ENCODE results near the gene MAP3K2. TPM values are rescaled to one million over a fixed set of nuclear protein-coding genes. Genes with fewer than 3 reads are reported as not detected.

MAP3K2 gene
- total RNA-seq, 2 experiments from 2014 or later: 55.7 to 58.5 TPM

- ATAC-seq: no peak
- ChIA-PET POLR2A (no interaction called here), CTCF (interaction anchor here (0.8 kb wide), 1 partner anchor 9 kb away, joined by 3 read pairs; the partner anchor contains the start of gene ERCC3)
- DNase-seq: no peak
- H3K4me3 Mint-ChIP-seq: no peak overlapping the region
- H3K4me1 Mint-ChIP-seq (ENCODE audit: low read depth): no peaks in the 10 kb centered on the region
- no peaks in the 10 kb centered on the region for H3K9me3 Mint-ChIP-seq (ENCODE audit: insufficient read depth)
- no peak overlapping the region for H3K27ac Mint-ChIP-seq
- H3K27me3 Mint-ChIP-seq (ENCODE audit: low read depth): no peaks in the 10 kb centered on the region
- peaks cover 17% of the 10 kb centered on the region for H3K36me3 Mint-ChIP-seq (ENCODE audit: low read depth)
Observed at GRCh38 chr2:127302168-127302567, 85.6 kb downstream of the MAP3K2 start.

- H3K36me3 Mint-ChIP-seq (ENCODE audit: low read depth): peaks cover 44% of the 10 kb centered on the region
- ATAC-seq: peak; percentile 98
Observed at GRCh38 chr2:127293748-127294562, 93.8 kb downstream of the MAP3K2 start, which contains the start of gene ERCC3. Gene ERCC3 (minus strand): TSS chr2:127294144. CDS start chr2:127294081, 63 bp downstream.

DNA sequence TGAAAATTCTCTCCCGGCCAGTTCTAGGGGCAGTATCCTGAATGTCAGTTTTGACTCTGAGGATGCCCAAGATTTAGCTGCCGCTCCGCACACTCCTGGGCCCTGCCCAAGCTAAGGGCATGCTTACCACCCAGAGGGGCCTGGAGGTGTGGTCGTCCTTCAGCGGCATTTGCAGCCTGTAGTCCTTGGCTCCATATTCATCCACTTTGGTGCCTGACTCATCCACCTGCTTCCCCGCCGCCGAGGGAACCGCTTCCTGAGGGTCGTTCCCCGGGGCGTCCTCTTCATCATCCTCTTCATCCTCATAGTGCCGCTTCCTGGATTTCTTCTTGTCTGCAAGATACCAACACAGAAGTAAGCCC lies 94.4 kb downstream of the MAP3K2 start:
- Mint-ChIP-seq H3K9me3 (ENCODE audit: insufficient read depth) (no peaks in the 10 kb centered on the region), H3K27ac (peak overlapping the region; percentile 98), H3K27me3 (ENCODE audit: low read depth) (no peaks in the 10 kb centered on the region), H3K4me3 (peak overlapping the region; percentile 99), H3K36me3 (ENCODE audit: low read depth) (peaks cover 50% of the 10 kb centered on the region), H3K4me1 (ENCODE audit: low read depth) (peaks cover 28% of the 10 kb centered on the region)
- peak; percentile 5 for ATAC-seq
- CTCF ChIA-PET: interaction anchor here (1.0 to 2.6 kb wide), 4 partner anchors 9 to 186 kb away, joined by 3 to 15 read pairs (median 4); no protein-coding TSS in a partner anchor
- POLR2A ChIA-PET: interaction anchor here (0.7 to 2.1 kb wide), 14 partner anchors 11 to 345 kb away, joined by 3 to 14 read pairs (median 4); partner anchors contain the start of gene MAP3K2
- DNase-seq: no peak

More at GRCh38 chr2:127293748-127294562, 93.8 kb downstream of the MAP3K2 start, which contains the start of gene ERCC3:
- H3K27ac Mint-ChIP-seq: peak within 1 kb of the TSS; percentile 98
- POLR2A ChIA-PET: interaction anchor here (0.5 to 2.1 kb wide), 21 partner anchors 12 to 1424 kb away, joined by 3 to 14 read pairs (median 4); partner anchors contain the start of gene MAP3K2
- DNase-seq: peak; percentile 90
- H3K9me3 Mint-ChIP-seq (ENCODE audit: insufficient read depth): no peaks in the 10 kb centered on the region
- CTCF ChIA-PET: interaction anchor here (0.9 to 2.6 kb wide), 5 partner anchors 8 to 185 kb away, joined by 3 to 15 read pairs (median 3); no protein-coding TSS in a partner anchor
- H3K4me1 Mint-ChIP-seq (ENCODE audit: low read depth): peaks cover 28% of the 10 kb centered on the region
- no peaks in the 10 kb centered on the region for H3K27me3 Mint-ChIP-seq (ENCODE audit: low read depth)
- peak within 1 kb of the TSS; percentile 99 for H3K4me3 Mint-ChIP-seq

DNA sequence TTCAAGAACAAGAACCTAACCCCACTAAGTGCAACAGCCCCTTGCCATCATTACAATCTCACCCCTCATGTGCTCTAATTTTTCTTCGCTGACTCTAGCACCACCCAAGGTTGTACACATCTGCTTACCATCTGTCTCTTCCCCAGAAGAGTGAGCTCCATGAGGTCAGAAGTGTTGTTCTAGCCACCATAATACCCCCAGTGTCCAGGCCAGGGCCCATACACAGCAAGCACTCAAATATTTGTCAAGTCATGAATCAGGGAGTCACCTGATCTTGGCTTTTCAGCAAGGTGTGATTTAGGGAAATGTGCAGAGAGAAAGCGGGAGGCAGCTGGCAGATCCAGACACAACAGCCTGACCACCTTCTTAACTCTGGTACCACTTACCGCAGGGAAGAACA lies 99.5 kb downstream of the MAP3K2 start:
- ATAC-seq: no peak
- no peak for DNase-seq
- Mint-ChIP-seq H3K9me3 (ENCODE audit: insufficient read depth) (no peaks in the 10 kb centered on the region), H3K4me1 (ENCODE audit: low read depth) (peaks cover 20% of the 10 kb centered on the region), H3K4me3 (no peak overlapping the region), H3K27ac (no peak overlapping the region), H3K36me3 (ENCODE audit: low read depth) (peaks cover 84% of the 10 kb centered on the region), H3K27me3 (ENCODE audit: low read depth) (no peaks in the 10 kb centered on the region)
- POLR2A ChIA-PET: no interaction called here
- CTCF ChIA-PET: interaction anchor here (2.0 kb wide), 1 partner anchor 191 kb away, joined by 5 read pairs; no protein-coding TSS in a partner anchor

DNA sequence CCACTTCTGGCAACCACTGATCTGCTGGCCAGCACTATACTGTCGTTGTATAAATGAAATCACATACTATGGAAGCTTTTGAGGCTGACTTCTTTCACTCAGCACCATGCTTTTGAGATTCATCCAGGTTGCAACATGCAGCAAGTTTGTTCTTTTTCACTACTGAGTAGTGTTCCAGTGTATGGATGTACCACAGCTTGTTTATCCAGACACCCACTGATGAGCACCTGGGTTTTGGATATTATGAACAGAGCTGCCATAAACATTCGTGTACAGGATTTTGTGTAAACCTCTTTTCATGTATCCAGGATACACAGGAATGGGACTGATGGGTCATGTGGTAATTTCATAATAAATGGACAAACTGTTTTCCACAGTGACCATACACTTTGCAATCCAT lies 104.5 kb downstream of the MAP3K2 start:
- ATAC-seq (no peak), DNase-seq (no peak)
- Mint-ChIP-seq H3K9me3 (ENCODE audit: insufficient read depth) (no peaks in the 10 kb centered on the region), H3K4me1 (ENCODE audit: low read depth) (peaks cover 14% of the 10 kb centered on the region), H3K27ac (no peak overlapping the region), H3K27me3 (ENCODE audit: low read depth) (no peaks in the 10 kb centered on the region), H3K4me3 (no peak overlapping the region), H3K36me3 (ENCODE audit: low read depth) (peaks cover 81% of the 10 kb centered on the region)
- CTCF ChIA-PET: no interaction called here
- POLR2A ChIA-PET: interaction anchor here (4.2 kb wide), 1 partner anchor 10 kb away, joined by 13 read pairs; the partner anchor contains the start of gene ERCC3

DNA sequence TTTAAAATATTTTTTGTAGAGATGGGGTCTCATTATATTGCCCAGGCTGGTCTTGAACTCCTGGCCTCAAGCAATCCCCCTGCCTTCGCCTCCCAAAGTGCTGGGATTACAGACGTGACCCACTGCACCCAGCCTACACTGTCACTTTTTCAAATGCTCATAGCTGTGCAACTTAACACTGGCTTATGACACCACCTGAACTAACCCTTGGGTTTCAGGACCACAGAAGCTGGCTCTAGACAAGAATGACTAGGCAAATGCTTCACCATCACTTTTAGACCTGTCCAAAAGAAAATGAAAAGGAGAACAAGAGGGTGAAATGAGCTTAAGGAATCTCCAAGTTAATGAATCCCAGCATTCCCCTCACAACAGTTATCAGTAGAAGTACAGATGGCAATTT lies 107.1 kb downstream of the MAP3K2 start:
- no peak for DNase-seq
- Mint-ChIP-seq H3K36me3 (ENCODE audit: low read depth) (peaks cover 79% of the 10 kb centered on the region), H3K9me3 (ENCODE audit: insufficient read depth) (no peaks in the 10 kb centered on the region), H3K4me1 (ENCODE audit: low read depth) (peaks cover 14% of the 10 kb centered on the region), H3K4me3 (no peak overlapping the region), H3K27ac (no peak overlapping the region), H3K27me3 (ENCODE audit: low read depth) (no peaks in the 10 kb centered on the region)
- ChIA-PET CTCF (no interaction called here), POLR2A (interaction anchor here (0.9 to 4.2 kb wide), 2 partner anchors 9 to 13 kb away, joined by 3 to 13 read pairs; partner anchors contain the start of gene ERCC3)
- no peak for ATAC-seq

DNA sequence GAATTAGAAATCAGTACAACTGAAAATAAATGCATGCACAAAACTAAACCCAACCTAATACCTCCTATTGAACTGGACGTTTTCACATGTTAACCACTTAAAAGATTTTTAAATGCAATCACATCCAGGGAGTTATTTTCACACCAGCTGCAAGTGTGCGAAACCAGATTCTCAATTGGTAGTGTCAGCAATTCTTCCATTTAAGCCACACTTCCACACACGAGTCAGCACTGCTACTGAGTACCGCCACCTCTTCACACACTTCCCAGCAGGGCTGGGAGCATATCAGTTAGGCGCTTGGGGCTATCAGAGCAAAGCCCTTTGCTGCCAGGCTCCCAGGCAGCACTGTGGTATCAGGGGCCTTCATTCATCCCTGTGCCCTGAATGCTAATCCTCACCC lies 108.0 kb downstream of the MAP3K2 start:
- Mint-ChIP-seq H3K36me3 (ENCODE audit: low read depth) (peaks cover 79% of the 10 kb centered on the region), H3K27ac (no peak overlapping the region), H3K4me1 (ENCODE audit: low read depth) (peaks cover 16% of the 10 kb centered on the region), H3K27me3 (ENCODE audit: low read depth) (no peaks in the 10 kb centered on the region), H3K9me3 (ENCODE audit: insufficient read depth) (no peaks in the 10 kb centered on the region), H3K4me3 (no peak overlapping the region)
- no peak for DNase-seq
- ChIA-PET CTCF (no interaction called here), POLR2A (interaction anchor here (0.9 kb wide), 1 partner anchor 10 kb away, joined by 3 read pairs; no protein-coding TSS in a partner anchor)
- no peak for ATAC-seq

DNA sequence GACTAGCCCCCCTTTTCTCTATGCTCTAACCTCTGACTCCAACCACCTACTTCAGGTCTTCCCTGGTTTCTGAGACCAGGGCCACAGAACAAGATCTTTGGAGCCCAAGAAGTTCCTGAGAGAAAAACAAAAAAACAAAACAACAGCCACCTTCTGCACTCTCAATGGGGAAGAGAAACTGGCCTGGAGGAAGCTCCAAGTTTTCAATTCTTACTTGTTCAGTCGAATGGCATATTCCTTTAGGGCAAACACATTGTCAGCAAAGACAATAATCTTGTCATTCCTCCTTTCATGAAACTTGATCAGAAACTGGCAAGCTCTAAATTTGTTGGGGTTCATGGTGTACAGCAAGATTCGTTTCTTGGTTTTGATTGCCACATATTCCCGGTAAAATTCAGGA lies 108.8 kb downstream of the MAP3K2 start:
- H3K4me1 Mint-ChIP-seq (ENCODE audit: low read depth): peaks cover 15% of the 10 kb centered on the region
- H3K27me3 Mint-ChIP-seq (ENCODE audit: low read depth): no peaks in the 10 kb centered on the region
- no peaks in the 10 kb centered on the region for H3K9me3 Mint-ChIP-seq (ENCODE audit: insufficient read depth)
- POLR2A ChIA-PET: interaction anchor here (1.0 kb wide), 1 partner anchor 15 kb away, joined by 8 read pairs; the partner anchor contains the start of gene ERCC3
- H3K27ac Mint-ChIP-seq: no peak overlapping the region
- H3K36me3 Mint-ChIP-seq (ENCODE audit: low read depth): peaks cover 74% of the 10 kb centered on the region
- H3K4me3 Mint-ChIP-seq: no peak overlapping the region
- DNase-seq (no peak), ATAC-seq (no peak)
- CTCF ChIA-PET: interaction anchor here (1.0 kb wide), 1 partner anchor 13 kb away, joined by 3 read pairs; no protein-coding TSS in a partner anchor

DNA sequence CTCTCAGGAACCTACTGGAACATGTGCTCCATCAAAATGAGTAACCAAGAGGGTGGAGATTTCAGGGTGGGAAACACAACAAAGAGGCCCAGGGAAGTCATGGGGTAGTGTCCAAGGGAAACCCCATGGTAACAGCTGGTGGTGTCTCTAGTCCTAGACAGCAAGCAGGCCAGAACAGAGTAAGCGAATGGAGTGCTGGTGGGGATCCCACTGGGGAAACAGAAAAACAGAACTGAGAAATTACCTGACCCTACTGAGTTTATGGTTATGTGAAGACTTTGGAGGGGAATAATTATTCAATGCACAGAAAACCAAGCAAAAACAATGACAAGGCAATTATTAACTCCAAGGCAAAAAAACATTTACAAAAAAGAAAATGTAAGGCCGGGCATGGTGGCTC lies 110.7 kb downstream of the MAP3K2 start:
- Mint-ChIP-seq H3K27ac (no peak overlapping the region), H3K4me1 (ENCODE audit: low read depth) (peaks cover 2% of the 10 kb centered on the region), H3K27me3 (ENCODE audit: low read depth) (no peaks in the 10 kb centered on the region), H3K4me3 (no peak overlapping the region), H3K9me3 (ENCODE audit: insufficient read depth) (no peaks in the 10 kb centered on the region), H3K36me3 (ENCODE audit: low read depth) (peaks cover 70% of the 10 kb centered on the region)
- POLR2A ChIA-PET: interaction anchor here (1.6 kb wide), 1 partner anchor 17 kb away, joined by 6 read pairs; the partner anchor contains the start of gene ERCC3
- DNase-seq (no peak), ATAC-seq (no peak)
- CTCF ChIA-PET: no interaction called here

- DNase-seq (no peak), ATAC-seq (no peak)
- no peak overlapping the region for H3K27ac Mint-ChIP-seq
- H3K27me3 Mint-ChIP-seq (ENCODE audit: low read depth): no peaks in the 10 kb centered on the region
- peaks cover 69% of the 10 kb centered on the region for H3K36me3 Mint-ChIP-seq (ENCODE audit: low read depth)
- CTCF ChIA-PET: no interaction called here
- no peaks in the 10 kb centered on the region for H3K9me3 Mint-ChIP-seq (ENCODE audit: insufficient read depth)
- POLR2A ChIA-PET: no interaction called here
- peaks cover 2% of the 10 kb centered on the region for H3K4me1 Mint-ChIP-seq (ENCODE audit: low read depth)
- no peak overlapping the region for H3K4me3 Mint-ChIP-seq
Observed at GRCh38 chr2:127275789-127276188, 112.0 kb downstream of the MAP3K2 start.

DNA sequence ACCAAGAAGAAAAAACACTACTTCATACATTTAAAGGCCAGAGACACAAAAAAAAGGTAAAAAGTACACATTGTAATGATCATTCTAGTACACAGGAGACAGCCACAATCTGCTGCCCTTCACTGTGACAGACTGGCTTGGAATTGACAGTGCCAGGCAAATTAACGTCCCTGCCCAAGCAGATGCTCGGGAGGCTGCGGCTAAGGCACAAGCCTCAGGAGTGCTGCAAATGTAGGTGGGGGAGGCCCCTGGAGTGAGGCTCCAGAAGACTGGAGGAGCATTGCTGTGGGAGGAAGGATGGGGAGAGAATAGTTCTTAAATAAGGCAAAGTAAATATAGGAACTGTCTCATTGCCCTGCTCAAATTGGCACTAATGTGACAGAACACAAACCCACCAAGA lies 112.4 kb downstream of the MAP3K2 start:
- ChIA-PET POLR2A (interaction anchor here (0.6 kb wide), 1 partner anchor 129 kb away, joined by 3 read pairs; no protein-coding TSS in a partner anchor), CTCF (no interaction called here)
- H3K27ac Mint-ChIP-seq: no peak overlapping the region
- peaks cover 71% of the 10 kb centered on the region for H3K36me3 Mint-ChIP-seq (ENCODE audit: low read depth)
- ATAC-seq (no peak), DNase-seq (no peak)
- no peak overlapping the region for H3K4me3 Mint-ChIP-seq
- H3K4me1 Mint-ChIP-seq (ENCODE audit: low read depth): peaks cover 2% of the 10 kb centered on the region
- H3K27me3 Mint-ChIP-seq (ENCODE audit: low read depth): no peaks in the 10 kb centered on the region
- no peaks in the 10 kb centered on the region for H3K9me3 Mint-ChIP-seq (ENCODE audit: insufficient read depth)

DNA sequence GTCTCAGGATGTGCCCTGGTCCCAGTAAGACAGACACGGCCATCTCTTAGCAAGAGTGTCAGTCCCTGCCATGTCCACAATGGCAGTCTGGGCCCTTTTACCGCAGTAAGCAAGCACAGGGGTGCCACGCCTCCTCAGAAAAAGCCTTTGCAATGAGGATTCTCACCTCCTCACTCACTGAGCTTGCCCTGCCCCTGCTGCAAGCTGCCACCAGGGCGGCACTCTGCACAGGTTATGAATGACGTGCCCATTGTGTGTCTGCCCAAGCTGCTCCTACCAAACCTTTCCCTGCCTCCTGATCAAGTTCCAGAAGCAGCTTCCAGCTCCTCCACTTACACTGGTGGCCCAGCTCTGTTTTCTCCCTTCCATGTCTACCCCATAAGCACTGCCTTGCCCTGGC lies 117.1 kb downstream of the MAP3K2 start:
- Mint-ChIP-seq H3K27ac (no peak overlapping the region), H3K27me3 (ENCODE audit: low read depth) (no peaks in the 10 kb centered on the region), H3K4me3 (no peak overlapping the region), H3K9me3 (ENCODE audit: insufficient read depth) (no peaks in the 10 kb centered on the region), H3K4me1 (ENCODE audit: low read depth) (peaks cover 2% of the 10 kb centered on the region), H3K36me3 (ENCODE audit: low read depth) (peaks cover 69% of the 10 kb centered on the region)
- POLR2A ChIA-PET: no interaction called here
- DNase-seq (no peak), ATAC-seq (no peak)
- CTCF ChIA-PET: interaction anchor here (0.7 to 1.2 kb wide), 4 partner anchors 23 to 208 kb away, joined by 3 to 5 read pairs (median 4); partner anchors contain the start of gene ERCC3

Data from activated CD8-positive, alpha-beta T cell treated with anti-CD3 and anti-CD28 coated beads, Interleukin-2, amount 10 ng/mL, durations not matched to agents 7 days and 5 days (primary cell).